HL-60 (cell line): ENCODE measurements around the gene FBXO21.
A peak's percentile ranks its signal among the peaks of the same experiment; 100 is the strongest.

ENCODE experiments used
- CTCF ChIP-seq: IDR thresholded peaks from one replicate; pipeline ENCODE4 v1.5.1; 2011; ENCODE audit warnings: low read length, control low read depth, inconsistent platforms; ENCODE audit not compliant: insufficient read depth
- REST ChIP-seq: IDR thresholded peaks from 2 replicates; pipeline ENCODE4 v1.6.1; 2012; ENCODE audit warnings: low read depth; ENCODE audit not compliant: insufficient replicate concordance

- TF ChIP-seq CTCF (no peak), REST (peak; percentile 8)
These were observed 91.7 kb downstream of the FBXO21 start for GRCh38 chr12:117098361-117099217.
